Neural crest cell (in vitro differentiated cells): ENCODE data around the gene ACAP3. TPM values are rescaled to one million over a fixed set of nuclear protein-coding genes. Genes with fewer than 3 reads are reported as not detected.

Source experiments
- DNase-seq: peaks from one replicate; pipeline ENCODE4 v3.0.0; 2021; ENCODE audit warnings: low read depth, mixed read lengths, low spot score
- H3K27ac Mint-ChIP-seq: one replicate; pipeline ENCODE4 v1.8.0; 2021; ENCODE audit warnings: mild to moderate bottlenecking, mixed read lengths; ENCODE audit not compliant: unreplicated experiment
- H3K27me3 Mint-ChIP-seq: 2 replicates; pipeline ENCODE4 v1.8.0; 2021; ENCODE audit warnings: low read depth, mild to moderate bottlenecking, mixed read lengths
- H3K36me3 Mint-ChIP-seq: 2 replicates; pipeline ENCODE4 v1.8.0; 2021; ENCODE audit warnings: low read depth, mild to moderate bottlenecking, mixed read lengths
- H3K4me1 Mint-ChIP-seq: 2 replicates; pipeline ENCODE4 v1.8.0; 2021; ENCODE audit warnings: mixed read lengths
- H3K4me3 Mint-ChIP-seq: one replicate; pipeline ENCODE4 v1.8.0; 2021; ENCODE audit warnings: mild to moderate bottlenecking, mixed read lengths
- H3K9me3 Mint-ChIP-seq: 2 replicates; pipeline ENCODE4 v1.8.0; 2021; ENCODE audit warnings: mixed read lengths
- total RNA-seq: library from RNA; stranded (reverse); gene quantifications from 2 replicates; pipeline ENCODE4 v1.2.1, GENCODE V29; 2021
- TF ChIP-seq, protein P1 (sequence below): fragments of 200-600 bp; sonication (generic); conservative IDR thresholded peaks from 2 replicates; pipeline ENCODE4 v1.5.0; 2021; ENCODE audit warnings: antibody characterized with exemption, mild to moderate bottlenecking

Gene ACAP3
- total RNA-seq, 1 donor from 2014 or later = 124 TPM

DNA sequence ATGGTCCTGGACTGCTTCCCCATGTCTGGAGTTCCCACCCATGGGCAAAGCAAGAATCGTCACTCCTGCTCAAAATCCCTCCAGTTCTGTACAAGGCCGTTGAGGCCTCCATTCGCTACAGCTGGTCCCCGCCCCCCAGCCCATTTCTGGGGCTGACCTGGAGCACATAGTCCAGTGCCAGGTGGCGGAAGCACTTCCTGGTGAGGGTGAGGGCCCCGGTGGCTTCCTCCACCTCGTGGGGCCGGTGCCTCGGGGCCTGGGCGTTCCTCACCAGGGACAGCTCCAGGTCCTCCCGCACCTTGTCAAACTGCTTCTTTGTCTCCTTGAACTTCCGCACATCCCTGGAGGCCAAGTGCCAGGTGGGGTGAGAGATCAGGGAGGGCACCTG, 7.4 kb downstream of the ACAP3 start:
- Mint-ChIP-seq H3K9me3 (no peaks in the 10 kb centered on the region), H3K36me3 (no peaks in the 10 kb centered on the region), H3K4me3 (peak overlapping the region; percentile 51), H3K27ac (no peak overlapping the region), H3K4me1 (peaks cover 8% of the 10 kb centered on the region), H3K27me3 (no peaks in the 10 kb centered on the region)
- no peak for DNase-seq
- TF ChIP-seq, protein P1, sequence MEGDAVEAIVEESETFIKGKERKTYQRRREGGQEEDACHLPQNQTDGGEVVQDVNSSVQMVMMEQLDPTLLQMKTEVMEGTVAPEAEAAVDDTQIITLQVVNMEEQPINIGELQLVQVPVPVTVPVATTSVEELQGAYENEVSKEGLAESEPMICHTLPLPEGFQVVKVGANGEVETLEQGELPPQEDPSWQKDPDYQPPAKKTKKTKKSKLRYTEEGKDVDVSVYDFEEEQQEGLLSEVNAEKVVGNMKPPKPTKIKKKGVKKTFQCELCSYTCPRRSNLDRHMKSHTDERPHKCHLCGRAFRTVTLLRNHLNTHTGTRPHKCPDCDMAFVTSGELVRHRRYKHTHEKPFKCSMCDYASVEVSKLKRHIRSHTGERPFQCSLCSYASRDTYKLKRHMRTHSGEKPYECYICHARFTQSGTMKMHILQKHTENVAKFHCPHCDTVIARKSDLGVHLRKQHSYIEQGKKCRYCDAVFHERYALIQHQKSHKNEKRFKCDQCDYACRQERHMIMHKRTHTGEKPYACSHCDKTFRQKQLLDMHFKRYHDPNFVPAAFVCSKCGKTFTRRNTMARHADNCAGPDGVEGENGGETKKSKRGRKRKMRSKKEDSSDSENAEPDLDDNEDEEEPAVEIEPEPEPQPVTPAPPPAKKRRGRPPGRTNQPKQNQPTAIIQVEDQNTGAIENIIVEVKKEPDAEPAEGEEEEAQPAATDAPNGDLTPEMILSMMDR = peak; percentile 13

DNA sequence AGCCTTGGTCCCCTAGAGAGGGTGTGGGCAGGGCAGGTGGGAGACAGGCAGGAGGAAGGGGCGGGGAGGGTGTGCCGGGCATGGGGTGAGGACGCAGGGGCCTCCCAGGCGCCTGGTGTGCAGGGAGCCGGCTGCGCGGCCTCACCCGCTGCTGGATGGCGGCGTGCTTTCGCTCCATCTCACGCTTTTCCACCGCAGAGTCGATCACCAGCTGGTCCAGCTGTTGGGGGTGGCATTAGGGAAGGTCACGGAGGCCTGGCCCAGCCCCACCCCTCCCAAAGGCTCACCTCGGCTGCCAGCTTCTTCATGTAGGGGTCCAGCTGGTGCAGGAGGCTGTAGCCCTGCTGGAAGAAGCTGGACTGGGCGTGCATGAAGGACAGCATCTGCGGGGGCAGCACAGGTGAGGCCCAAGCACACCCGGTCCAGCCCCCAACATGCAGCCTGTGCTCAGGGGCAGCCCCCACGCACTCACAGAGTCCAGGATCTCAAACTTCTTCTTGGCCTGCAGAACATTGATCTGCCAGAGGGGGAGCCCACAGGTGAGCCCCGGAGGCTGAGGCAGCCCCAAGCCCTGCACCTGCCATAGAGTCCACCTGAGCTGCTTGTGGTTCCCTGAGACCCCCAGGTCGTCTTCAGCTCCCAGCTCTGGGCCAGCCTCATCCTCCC, 7.9 kb downstream of the ACAP3 start:
- peak overlapping the region; percentile 51 for H3K4me3 Mint-ChIP-seq
- H3K9me3 Mint-ChIP-seq = no peaks in the 10 kb centered on the region
- TF ChIP-seq, protein P1 = peak; percentile 50
- H3K27ac Mint-ChIP-seq = no peak overlapping the region
- H3K36me3 Mint-ChIP-seq = no peaks in the 10 kb centered on the region
- no peaks in the 10 kb centered on the region for H3K27me3 Mint-ChIP-seq
- no peak for DNase-seq
- peaks cover 5% of the 10 kb centered on the region for H3K4me1 Mint-ChIP-seq

DNA sequence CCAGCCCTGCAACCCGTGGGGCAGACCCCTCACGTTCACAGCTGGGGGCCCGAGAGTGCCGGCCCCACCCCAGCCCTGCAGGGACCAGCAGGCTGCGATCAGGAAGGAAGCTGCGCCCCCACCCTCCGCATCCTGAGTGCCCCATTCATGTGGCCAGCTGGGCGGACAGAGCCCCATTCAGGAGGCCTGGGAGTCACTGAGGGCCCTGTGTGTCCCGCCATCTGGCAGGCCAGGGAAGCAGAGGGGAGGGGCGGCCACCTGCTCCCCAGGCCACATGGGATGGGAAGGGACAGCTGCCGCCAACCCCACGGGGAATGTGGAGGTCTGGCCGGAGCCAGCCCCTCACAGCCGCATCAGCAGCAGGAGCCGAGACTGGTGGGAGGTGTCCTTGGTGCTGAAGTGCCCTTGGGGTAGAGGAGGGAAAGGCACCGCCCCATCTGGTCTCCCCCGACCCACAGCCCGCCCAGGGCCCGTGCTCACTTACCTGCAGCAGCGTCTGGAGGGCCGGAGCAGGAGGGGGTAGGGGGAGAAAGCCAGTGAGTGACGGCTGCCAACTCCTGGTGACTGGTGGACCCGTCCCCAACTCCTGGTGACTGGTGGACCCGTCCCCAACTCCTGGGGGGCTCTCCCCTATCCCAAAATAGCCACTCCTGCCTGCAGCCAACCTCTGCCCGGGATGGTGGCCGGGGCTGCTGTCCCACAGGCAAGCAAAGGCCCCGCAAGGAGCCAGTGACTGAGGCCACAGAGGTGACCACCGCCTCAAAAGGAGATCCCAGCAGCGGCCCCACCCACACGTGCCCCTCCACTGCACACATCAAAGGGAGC, 8.7 kb downstream of the ACAP3 start:
- Mint-ChIP-seq H3K36me3 (no peaks in the 10 kb centered on the region), H3K27ac (no peak overlapping the region), H3K27me3 (no peaks in the 10 kb centered on the region), H3K4me1 (no peaks in the 10 kb centered on the region), H3K4me3 (no peak overlapping the region), H3K9me3 (no peaks in the 10 kb centered on the region)
- TF ChIP-seq, protein P1 = no peak
- peak; percentile 68 for DNase-seq

DNA sequence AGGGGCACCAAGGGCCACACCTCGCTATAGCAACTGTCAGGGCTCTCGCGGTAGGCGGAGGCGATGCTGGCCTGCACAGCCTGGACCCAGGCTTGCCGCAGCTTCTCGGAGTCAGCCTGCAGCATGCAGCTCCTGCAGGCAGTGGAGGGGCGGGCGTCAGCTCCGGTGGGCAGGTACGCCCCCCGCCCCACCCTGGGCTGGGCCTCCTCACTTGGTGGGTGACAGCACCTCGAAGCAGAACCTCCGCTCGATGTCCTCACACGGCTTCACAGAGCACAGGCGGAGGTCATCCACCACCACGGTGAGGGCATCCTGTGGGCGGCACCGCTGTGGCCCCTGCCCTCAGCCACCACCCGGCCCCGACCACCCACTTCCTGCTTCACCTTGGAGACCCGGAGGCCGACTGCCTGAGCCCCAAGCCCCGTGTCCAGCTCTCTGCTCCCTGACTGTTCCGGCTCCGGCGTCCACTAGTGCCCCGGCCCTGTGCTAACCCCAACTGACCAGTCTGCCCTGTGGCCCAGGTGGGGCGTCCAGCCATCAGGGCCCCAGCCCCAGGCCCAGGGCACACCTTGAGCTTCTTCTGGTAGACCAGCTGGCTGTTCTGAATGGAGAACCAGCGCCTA, 9.8 kb downstream of the ACAP3 start:
- no peak for DNase-seq
- no peak overlapping the region for H3K4me3 Mint-ChIP-seq
- H3K27ac Mint-ChIP-seq = no peak overlapping the region
- H3K36me3 Mint-ChIP-seq = no peaks in the 10 kb centered on the region
- no peaks in the 10 kb centered on the region for H3K4me1 Mint-ChIP-seq
- no peaks in the 10 kb centered on the region for H3K9me3 Mint-ChIP-seq
- TF ChIP-seq, protein P1 = no peak
- H3K27me3 Mint-ChIP-seq = no peaks in the 10 kb centered on the region

DNA sequence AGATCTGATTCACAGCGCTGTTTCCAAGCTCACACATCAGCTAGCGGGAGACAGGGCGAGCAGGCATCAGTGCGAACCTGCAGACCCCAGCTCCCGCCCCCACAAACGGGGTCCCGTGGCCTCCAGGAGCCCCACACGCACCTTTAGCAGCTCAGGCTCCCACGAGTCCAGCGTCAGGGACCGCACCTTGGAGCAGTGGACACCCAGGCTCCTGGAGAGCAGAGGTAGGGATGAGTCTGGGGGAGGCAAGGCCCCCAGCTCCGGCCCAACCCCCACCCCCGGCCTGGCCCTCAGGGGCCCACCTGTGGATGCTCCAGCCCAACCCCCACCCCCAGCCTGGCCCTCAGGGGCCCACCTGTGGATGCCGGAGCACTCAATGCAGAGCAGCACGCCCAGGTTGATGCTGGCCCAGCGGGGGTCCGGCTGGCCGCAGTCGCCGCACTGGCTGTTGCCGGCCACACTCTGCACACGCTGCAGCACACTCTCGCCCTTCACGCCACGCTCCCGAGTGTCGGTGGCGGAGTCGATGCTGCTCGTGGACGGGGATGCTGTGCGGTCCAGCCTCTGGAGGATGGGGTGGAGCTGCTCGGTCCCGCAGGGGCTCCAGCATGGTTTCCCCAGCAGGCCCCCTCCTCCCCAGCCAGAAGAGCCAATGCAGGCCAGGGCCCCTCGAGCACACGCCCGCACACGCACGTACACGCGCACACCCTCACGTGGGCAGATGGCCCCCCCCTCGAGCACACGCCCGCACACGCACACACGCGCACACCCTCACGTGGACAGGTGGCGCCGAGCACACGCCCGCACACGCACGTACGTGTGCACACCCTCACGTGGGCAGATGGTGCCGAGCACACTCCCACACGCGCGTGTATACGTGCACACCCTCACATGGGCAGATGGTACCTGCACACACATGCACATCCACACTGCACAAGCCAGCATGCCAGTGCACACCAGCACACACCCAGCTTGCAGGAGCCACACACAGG, 11.4 kb downstream of the ACAP3 start:
- TF ChIP-seq, protein P1 = no peak
- H3K27me3 Mint-ChIP-seq = no peaks in the 10 kb centered on the region
- H3K27ac Mint-ChIP-seq = no peak overlapping the region
- H3K36me3 Mint-ChIP-seq = no peaks in the 10 kb centered on the region
- H3K4me3 Mint-ChIP-seq = no peak overlapping the region
- H3K9me3 Mint-ChIP-seq = no peaks in the 10 kb centered on the region
- no peaks in the 10 kb centered on the region for H3K4me1 Mint-ChIP-seq
- no peak for DNase-seq
